OCI-LY3 (cell line): ENCODE data around the gene GUCY1A2.

Experiments used
- H2AFZ ChIP-seq: fragments of 200-600, 300-600 bp; shearing (Covaris generic); 2 replicates; pipeline ENCODE4 v1.6.0; 2014; ENCODE audit warnings: antibody characterized with exemption, low read depth, low read length
- H3K27ac ChIP-seq: fragments of 200-600, 300-600 bp; sonication (generic); 2 replicates; pipeline ENCODE4 v1.5.1; 2014; ENCODE audit warnings: mild to moderate bottlenecking, low read length, moderate library complexity, mixed read lengths
- H3K27me3 ChIP-seq: fragments of 200-600, 300-600 bp; sonication (generic); 2 replicates; pipeline ENCODE4 v1.6.1; 2014; ENCODE audit warnings: low read depth, low read length, mixed read lengths
- H3K36me3 ChIP-seq: fragments of 200-600, 300-600 bp; sonication (generic); replicated peaks from 2 replicates; pipeline ENCODE3; 2014; ENCODE audit warnings: low read depth, low read length, mixed read lengths
- H3K4me1 ChIP-seq: fragments of 300-600, 200-600 bp; sonication (generic); 2 replicates; pipeline ENCODE4 v1.6.1; 2014; ENCODE audit warnings: low read length, mixed read lengths
- H3K4me2 ChIP-seq: fragments of 200-600, 300-600 bp; sonication (generic); 2 replicates; pipeline ENCODE4 v1.6.1; 2014; ENCODE audit warnings: low read length, mixed read lengths
- H3K4me3 ChIP-seq: fragments of 300-600, 200-600 bp; sonication (generic); 2 replicates; pipeline ENCODE4 v1.5.1; 2014; ENCODE audit warnings: antibody characterized with exemption, mild to moderate bottlenecking, low read length, moderate library complexity
- H3K79me2 ChIP-seq: fragments of 300-600, 200-600 bp; shearing (Covaris generic); 2 replicates; pipeline ENCODE4 v1.6.1; 2014; ENCODE audit warnings: mild to moderate bottlenecking, low read length, mixed read lengths
- H3K9ac ChIP-seq: fragments of 300-600, 200-600 bp; shearing (Covaris generic); 2 replicates; pipeline ENCODE4 v1.6.0; 2014; ENCODE audit warnings: mild to moderate bottlenecking, low read length, moderate library complexity
- H3K9me3 ChIP-seq: fragments of 200-600, 300-600 bp; shearing (Covaris generic); 2 replicates; pipeline ENCODE4 v1.6.1; 2014; ENCODE audit warnings: low read length, mixed read lengths; ENCODE audit not compliant: insufficient read depth
- H4K20me1 ChIP-seq: fragments of 200-600, 300-600 bp; sonication (generic); 2 replicates; pipeline ENCODE4 v1.6.1; 2016; ENCODE audit warnings: low read length, mixed read lengths; ENCODE audit not compliant: insufficient read depth
- CTCF ChIP-seq: fragments of 200-600, 300-600 bp; sonication (generic); IDR thresholded peaks from 2 replicates; pipeline ENCODE4 v1.5.1; 2014; ENCODE audit warnings: antibody characterized with exemption, low read length, low read depth
- EZH2phosphoT487 ChIP-seq: fragments of 200-600 bp; shearing (Covaris generic); IDR thresholded peaks from 2 replicates; pipeline ENCODE4 v1.6.1; 2018; ENCODE audit warnings: antibody characterized with exemption, mixed run types, low read depth

GUCY1A2 gene

GRCh38 chr11:107040433-107041087 is 22.3 kb upstream of the GUCY1A2 start:
- H2AFZ ChIP-seq: no peak overlapping the region
- TF ChIP-seq CTCF (no peak), EZH2phosphoT487 (no peak)
- H3K9me3 ChIP-seq: no peaks in the 10 kb centered on the region
- H3K4me1 ChIP-seq: no peaks in the 10 kb centered on the region
- no peaks in the 10 kb centered on the region for H3K27me3 ChIP-seq
- H3K27ac ChIP-seq: no peak overlapping the region
- no peak overlapping the region for H3K9ac ChIP-seq
- no peak overlapping the region for H3K4me2 ChIP-seq
- H3K79me2 ChIP-seq: no peaks in the 10 kb centered on the region
- no peaks in the 10 kb centered on the region for H4K20me1 ChIP-seq
- H3K4me3 ChIP-seq: no peak overlapping the region
- H3K36me3 ChIP-seq: no peaks in the 10 kb centered on the region

GRCh38 chr11:107025673-107026072 is 7.4 kb upstream of the GUCY1A2 start:
- H3K4me2 ChIP-seq: no peak overlapping the region
- no peak overlapping the region for H3K9ac ChIP-seq
- H4K20me1 ChIP-seq: no peaks in the 10 kb centered on the region
- H3K4me3 ChIP-seq: no peak overlapping the region
- H2AFZ ChIP-seq: no peak overlapping the region
- H3K4me1 ChIP-seq: no peaks in the 10 kb centered on the region
- TF ChIP-seq CTCF: no peak
- no peak for TF ChIP-seq EZH2phosphoT487
- H3K36me3 ChIP-seq: no peaks in the 10 kb centered on the region
- no peaks in the 10 kb centered on the region for H3K9me3 ChIP-seq
- H3K79me2 ChIP-seq: no peaks in the 10 kb centered on the region
- H3K27me3 ChIP-seq: no peaks in the 10 kb centered on the region
- H3K27ac ChIP-seq: no peak overlapping the region

DNA sequence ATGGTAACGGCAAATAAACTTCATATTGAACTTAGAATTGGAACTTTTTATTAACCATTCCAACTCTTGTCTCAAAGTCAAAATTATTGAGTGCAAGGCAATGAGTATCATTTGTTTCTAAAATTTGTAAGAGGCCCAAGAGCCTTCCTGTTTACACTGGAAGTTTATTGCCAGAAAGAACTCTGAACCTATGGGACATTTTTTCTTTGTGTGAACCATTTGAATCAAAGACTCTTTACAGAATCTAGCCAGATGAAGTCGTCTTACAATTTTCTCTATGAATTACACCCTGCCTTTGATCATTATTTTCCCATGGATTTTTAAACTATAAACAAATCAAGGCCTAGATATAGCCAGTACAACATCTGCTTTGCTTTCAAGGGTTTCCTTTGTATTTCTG is 2.3 kb upstream of the GUCY1A2 start:
- TF ChIP-seq CTCF (no peak), EZH2phosphoT487 (no peak)
- Histone ChIP-seq H3K36me3 (no peaks in the 10 kb centered on the region), H3K4me2 (no peak overlapping the region), H4K20me1 (no peaks in the 10 kb centered on the region), H3K9me3 (no peaks in the 10 kb centered on the region), H3K4me1 (no peaks in the 10 kb centered on the region), H2AFZ (no peak overlapping the region), H3K9ac (no peak overlapping the region), H3K27me3 (no peaks in the 10 kb centered on the region), H3K79me2 (no peaks in the 10 kb centered on the region), H3K4me3 (no peak overlapping the region), H3K27ac (no peak overlapping the region)

- H3K4me1 ChIP-seq: no peaks in the 10 kb centered on the region
- H3K36me3 ChIP-seq: no peaks in the 10 kb centered on the region
- H4K20me1 ChIP-seq: no peaks in the 10 kb centered on the region
- H3K9ac ChIP-seq: no peak overlapping the region
- no peak overlapping the region for H3K4me2 ChIP-seq
- no peak overlapping the region for H3K4me3 ChIP-seq
- no peaks in the 10 kb centered on the region for H3K27me3 ChIP-seq
- H3K79me2 ChIP-seq: no peaks in the 10 kb centered on the region
- H2AFZ ChIP-seq: no peak overlapping the region
- H3K27ac ChIP-seq: no peak overlapping the region
- H3K9me3 ChIP-seq: no peaks in the 10 kb centered on the region
- TF ChIP-seq CTCF: no peak
- TF ChIP-seq EZH2phosphoT487: no peak
Observed at GRCh38 chr11:107018902-107019493, 722 bp upstream of the GUCY1A2 start.
